Measurements from ENCODE around the gene SCAMP3.

DNA sequence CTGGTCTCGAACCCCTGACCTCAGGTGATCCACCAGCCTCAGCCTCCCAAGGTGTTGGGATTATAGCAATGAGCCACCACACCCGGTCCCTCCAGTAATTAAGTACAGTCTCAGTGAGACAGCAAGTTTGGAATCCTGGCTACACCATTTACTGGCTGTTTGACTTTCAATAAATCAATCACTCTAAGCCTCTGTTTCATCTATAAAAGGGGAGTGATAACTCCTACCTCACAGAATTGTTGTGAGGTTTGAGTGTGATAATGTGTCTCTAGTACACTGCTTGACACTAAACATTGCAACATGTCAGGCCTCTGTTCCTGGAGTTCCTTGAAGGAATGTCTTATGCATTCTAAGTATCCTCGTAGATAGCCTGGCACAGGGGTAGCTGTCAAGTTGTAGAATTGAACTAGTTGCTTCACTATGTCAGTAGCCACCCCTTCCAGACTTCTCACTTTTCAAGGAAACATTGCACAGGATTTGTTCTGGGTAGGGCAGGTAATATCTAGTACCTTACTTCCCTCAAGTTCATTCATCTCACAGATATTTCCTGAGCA lies 19.3 kb downstream of the SCAMP3 start:
- TF ChIP-seq, protein P1, sequence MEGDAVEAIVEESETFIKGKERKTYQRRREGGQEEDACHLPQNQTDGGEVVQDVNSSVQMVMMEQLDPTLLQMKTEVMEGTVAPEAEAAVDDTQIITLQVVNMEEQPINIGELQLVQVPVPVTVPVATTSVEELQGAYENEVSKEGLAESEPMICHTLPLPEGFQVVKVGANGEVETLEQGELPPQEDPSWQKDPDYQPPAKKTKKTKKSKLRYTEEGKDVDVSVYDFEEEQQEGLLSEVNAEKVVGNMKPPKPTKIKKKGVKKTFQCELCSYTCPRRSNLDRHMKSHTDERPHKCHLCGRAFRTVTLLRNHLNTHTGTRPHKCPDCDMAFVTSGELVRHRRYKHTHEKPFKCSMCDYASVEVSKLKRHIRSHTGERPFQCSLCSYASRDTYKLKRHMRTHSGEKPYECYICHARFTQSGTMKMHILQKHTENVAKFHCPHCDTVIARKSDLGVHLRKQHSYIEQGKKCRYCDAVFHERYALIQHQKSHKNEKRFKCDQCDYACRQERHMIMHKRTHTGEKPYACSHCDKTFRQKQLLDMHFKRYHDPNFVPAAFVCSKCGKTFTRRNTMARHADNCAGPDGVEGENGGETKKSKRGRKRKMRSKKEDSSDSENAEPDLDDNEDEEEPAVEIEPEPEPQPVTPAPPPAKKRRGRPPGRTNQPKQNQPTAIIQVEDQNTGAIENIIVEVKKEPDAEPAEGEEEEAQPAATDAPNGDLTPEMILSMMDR (IDR thresholded peaks at IDR 0.05), result no peak
- no peak for TF ChIP-seq ZFX (IDR thresholded peaks at IDR 0.05; ENCODE audit: borderline replicate concordance)

Measured in 22Rv1 (cell line).